Uterus (tissue), 4 donors: ENCODE results near the gene EDEM2. TPM values are rescaled to one million over a fixed set of nuclear protein-coding genes. Genes with fewer than 3 reads are reported as not detected.
A peak's percentile ranks its signal among the peaks of the same experiment; 100 is the strongest.
"Not testable (repeated sequence)": the region's sequence is repeated elsewhere in the genome, so short reads cannot be mapped to it uniquely, and the experiment has no call there.

Source experiments
- DNase-seq, 2 donors: peaks; one replicate each; pipeline ENCODE4 v3.0.0-alpha.2; 2019 to 2020
- H3K27ac ChIP-seq, 2 donors: fragments of 200-600 bp; sonication (generic); 1 replicate in 1 of 2; 2 replicates in 1 of 2; pipeline ENCODE4 v1.5.1; 2016 to 2018
- H3K27me3 ChIP-seq, 2 donors: fragments of 200-600 bp; sonication (generic); one replicate each; pipeline ENCODE4 v1.5.1; 2018 to 2019; ENCODE audit warnings: control low read depth in 1 of 2
- H3K36me3 ChIP-seq, 2 donors: fragments of 200-600 bp; sonication (generic); one replicate each; pipeline ENCODE4 v1.5.1; 2019; ENCODE audit warnings: control low read depth in 1 of 2
- H3K4me1 ChIP-seq, 2 donors: fragments of 200-600 bp; sonication (generic); one replicate each; pipeline ENCODE4 v1.5.1; 2018 to 2019; ENCODE audit warnings: control low read depth in 1 of 2
- H3K4me3 ChIP-seq, 2 donors: fragments of 200-600 bp; sonication (generic); 1 replicate in 1 of 2; 2 replicates in 1 of 2; pipeline ENCODE4 v1.5.1; 2018 to 2019; ENCODE audit warnings: mild to moderate bottlenecking in 1 of 2
- H3K9me3 ChIP-seq, 2 donors: fragments of 200-600 bp; sonication (generic); one replicate each; pipeline ENCODE4 v1.5.1; 2019; ENCODE audit warnings: control low read depth in 1 of 2
- POLR2A ChIP-seq, 2 donors: fragments of 450-650 bp; IDR thresholded peaks; one replicate each; pipeline ENCODE4 v1.6.1; 2016; ENCODE audit warnings: antibody characterized with exemption in 2 of 2, mild to moderate bottlenecking in 1 of 2, moderate library complexity in 1 of 2
- intact Hi-C: fragments of 100-400 bp; cut with DNase I; formaldehyde crosslinking; loops from one replicate; pipeline ENCODE4 v1.15.1; 2023; ENCODE audit warnings: low total_unique reads
- total RNA-seq, 4 donors: library from RNA; depleted of rRNA in 3 of 4; stranded (reverse); fragments of >200 nt in 3 of 4; gene quantifications; one replicate each; pipeline versions ENCODE4 v1.1.0 to v1.2.4, GENCODE V29; 2014 to 2023
- TF ChIP-seq, protein P1 (sequence below), 4 experiments: fragments of 200-600 bp in 2 of 4; fragments of 450-650 bp in 2 of 4; sonication (generic) in 2 of 4; IDR thresholded peaks; one replicate each; pipeline ENCODE4 v1.5.1; 2016 to 2019; ENCODE audit warnings: antibody characterized with exemption in 4 of 4, mild to moderate bottlenecking in 2 of 4, moderate library complexity in 1 of 4
- donor health status: DM: yes; HTN: yes; CAD: no.

EDEM2 gene, protein sequence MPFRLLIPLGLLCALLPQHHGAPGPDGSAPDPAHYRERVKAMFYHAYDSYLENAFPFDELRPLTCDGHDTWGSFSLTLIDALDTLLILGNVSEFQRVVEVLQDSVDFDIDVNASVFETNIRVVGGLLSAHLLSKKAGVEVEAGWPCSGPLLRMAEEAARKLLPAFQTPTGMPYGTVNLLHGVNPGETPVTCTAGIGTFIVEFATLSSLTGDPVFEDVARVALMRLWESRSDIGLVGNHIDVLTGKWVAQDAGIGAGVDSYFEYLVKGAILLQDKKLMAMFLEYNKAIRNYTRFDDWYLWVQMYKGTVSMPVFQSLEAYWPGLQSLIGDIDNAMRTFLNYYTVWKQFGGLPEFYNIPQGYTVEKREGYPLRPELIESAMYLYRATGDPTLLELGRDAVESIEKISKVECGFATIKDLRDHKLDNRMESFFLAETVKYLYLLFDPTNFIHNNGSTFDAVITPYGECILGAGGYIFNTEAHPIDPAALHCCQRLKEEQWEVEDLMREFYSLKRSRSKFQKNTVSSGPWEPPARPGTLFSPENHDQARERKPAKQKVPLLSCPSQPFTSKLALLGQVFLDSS
- 10 to 100 TPM in 3 of 4 donors, 1 to 10 TPM in 1; 2.6 to 18.5 (median 13.3) TPM for total RNA-seq

DNA sequence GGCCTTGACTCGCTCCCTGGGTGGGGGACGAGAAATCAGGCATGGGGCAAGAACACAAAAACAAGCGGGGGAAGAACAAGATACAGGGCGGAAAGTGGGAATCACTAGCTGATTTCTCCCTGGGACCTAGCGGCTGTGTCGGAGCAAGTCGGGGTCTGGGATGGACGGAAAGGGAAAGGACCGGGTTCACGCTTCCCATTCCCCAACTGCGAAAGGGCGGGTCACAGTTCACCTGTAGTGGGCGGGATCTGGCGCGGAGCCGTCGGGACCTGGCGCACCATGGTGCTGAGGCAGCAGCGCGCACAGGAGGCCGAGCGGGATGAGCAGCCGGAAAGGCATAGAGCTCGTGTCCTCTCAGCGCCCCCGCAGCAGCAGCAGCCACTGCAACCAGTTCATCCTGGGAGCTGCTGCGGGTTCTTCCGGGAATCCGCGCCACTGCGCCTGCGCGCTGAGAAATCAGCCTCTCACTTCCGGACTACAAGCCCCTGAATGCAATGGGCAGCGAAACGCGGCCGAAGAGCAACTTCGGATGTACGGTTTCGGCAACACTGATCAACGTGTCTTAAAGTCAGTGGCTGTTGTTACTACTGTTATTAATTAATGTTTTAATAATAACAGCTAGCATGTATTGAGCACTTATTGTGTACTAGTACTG, at the start of gene EDEM2:
EDEM2 (minus strand) TSS at position 417 of the 655 bp plus-strand sequence; CDS start at position 339, 78 bp downstream.
- Histone ChIP-seq H3K27me3 (no peaks in the 10 kb centered on the region), H3K4me3 (peak within 1 kb of the TSS; percentile 64 to 73), H3K27ac (peak within 1 kb of the TSS; percentile 80 to 81), H3K4me1 (peaks cover 6 to 9% of the 10 kb centered on the region in 2 donors), H3K9me3 (no peaks in the 10 kb centered on the region), H3K36me3 (no peaks in the 10 kb centered on the region)
- peak in 1 of 2 donors; percentile 45 for TF ChIP-seq POLR2A (IDR thresholded peaks at IDR 0.05)
- TF ChIP-seq, protein P1, sequence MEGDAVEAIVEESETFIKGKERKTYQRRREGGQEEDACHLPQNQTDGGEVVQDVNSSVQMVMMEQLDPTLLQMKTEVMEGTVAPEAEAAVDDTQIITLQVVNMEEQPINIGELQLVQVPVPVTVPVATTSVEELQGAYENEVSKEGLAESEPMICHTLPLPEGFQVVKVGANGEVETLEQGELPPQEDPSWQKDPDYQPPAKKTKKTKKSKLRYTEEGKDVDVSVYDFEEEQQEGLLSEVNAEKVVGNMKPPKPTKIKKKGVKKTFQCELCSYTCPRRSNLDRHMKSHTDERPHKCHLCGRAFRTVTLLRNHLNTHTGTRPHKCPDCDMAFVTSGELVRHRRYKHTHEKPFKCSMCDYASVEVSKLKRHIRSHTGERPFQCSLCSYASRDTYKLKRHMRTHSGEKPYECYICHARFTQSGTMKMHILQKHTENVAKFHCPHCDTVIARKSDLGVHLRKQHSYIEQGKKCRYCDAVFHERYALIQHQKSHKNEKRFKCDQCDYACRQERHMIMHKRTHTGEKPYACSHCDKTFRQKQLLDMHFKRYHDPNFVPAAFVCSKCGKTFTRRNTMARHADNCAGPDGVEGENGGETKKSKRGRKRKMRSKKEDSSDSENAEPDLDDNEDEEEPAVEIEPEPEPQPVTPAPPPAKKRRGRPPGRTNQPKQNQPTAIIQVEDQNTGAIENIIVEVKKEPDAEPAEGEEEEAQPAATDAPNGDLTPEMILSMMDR (IDR thresholded peaks at IDR 0.05), result peak in 2 of 4 experiments; percentile 9 to 37
- intact Hi-C loops, result loop anchor here (10.0 kb wide), 1 partner anchor 128 kb away; the partner anchor contains the start of gene MMP24OS
- peak; percentile 94 to 95 for DNase-seq

DNA sequence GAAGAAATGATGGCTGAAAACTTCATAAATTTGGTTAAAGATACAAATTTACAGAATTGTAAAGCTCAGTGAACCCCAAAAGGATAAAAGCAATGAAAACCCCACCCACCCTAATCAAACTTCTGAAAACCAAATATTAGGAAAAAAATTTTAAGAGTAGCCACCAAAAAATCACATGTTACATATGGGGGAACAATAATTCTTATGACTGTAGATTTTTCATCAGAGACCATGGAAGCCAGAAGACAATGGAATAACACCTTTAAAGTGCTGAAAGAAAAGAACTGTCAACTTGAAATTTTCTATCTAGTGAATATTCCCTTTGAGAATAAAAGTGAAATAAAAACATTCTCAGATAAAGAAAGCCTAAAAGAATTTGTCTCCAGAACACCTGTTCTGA, 49.2 kb upstream of the EDEM2 start:
- no peaks in the 10 kb centered on the region for H3K36me3 ChIP-seq
- no peak overlapping the region for H3K27ac ChIP-seq
- DNase-seq, result no peak
- no peak overlapping the region for H3K4me3 ChIP-seq
- no peaks in the 10 kb centered on the region for H3K27me3 ChIP-seq
- intact Hi-C loops, result no loop called here
- no peaks in the 10 kb centered on the region for H3K4me1 ChIP-seq
- peaks cover 0 to 7% of the 10 kb centered on the region in 2 donors for H3K9me3 ChIP-seq
- TF ChIP-seq, protein P1 (IDR thresholded peaks at IDR 0.05), result no peak
- TF ChIP-seq POLR2A (IDR thresholded peaks at IDR 0.05), result no peak

DNA sequence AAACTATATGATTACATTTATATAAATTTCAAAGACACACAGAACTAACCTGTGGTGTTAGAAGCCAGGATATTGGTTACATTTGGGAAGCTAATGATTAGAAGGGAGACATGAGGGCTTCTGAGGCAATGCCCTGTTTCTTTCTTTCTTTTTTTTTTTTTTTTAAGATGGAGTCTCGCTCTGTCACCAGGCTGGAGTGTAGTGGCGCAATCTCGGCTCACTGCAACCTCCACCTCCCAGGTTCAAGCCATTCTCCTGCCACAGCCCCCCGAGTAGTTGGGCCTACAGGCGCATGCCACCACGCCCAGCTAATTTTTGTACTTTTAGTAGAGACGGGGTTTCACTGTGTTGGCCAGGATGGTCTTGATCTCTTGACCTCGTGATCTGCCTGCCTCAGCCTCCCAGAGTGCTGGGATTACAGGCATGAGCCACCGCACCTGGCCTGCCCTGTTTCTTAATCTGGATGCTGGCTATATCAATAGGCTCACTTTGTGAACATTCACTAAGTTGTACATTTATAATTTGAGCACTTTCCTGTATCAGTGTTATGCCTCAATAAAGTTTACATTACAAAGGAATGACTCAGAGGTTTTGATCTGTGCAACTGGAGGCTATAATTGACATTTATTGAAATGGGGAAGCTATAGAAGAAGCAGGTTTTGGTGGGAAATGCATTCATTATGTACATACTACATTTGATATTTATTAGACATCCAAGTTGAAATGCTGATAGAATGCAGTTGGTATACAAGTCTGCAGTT, 46.1 kb upstream of the EDEM2 start:
- H3K27ac ChIP-seq, H3K4me3 ChIP-seq, DNase-seq, H3K9me3 ChIP-seq, intact Hi-C loops, H3K27me3 ChIP-seq, H3K36me3 ChIP-seq, H3K4me1 ChIP-seq: not testable (repeated sequence)

DNA sequence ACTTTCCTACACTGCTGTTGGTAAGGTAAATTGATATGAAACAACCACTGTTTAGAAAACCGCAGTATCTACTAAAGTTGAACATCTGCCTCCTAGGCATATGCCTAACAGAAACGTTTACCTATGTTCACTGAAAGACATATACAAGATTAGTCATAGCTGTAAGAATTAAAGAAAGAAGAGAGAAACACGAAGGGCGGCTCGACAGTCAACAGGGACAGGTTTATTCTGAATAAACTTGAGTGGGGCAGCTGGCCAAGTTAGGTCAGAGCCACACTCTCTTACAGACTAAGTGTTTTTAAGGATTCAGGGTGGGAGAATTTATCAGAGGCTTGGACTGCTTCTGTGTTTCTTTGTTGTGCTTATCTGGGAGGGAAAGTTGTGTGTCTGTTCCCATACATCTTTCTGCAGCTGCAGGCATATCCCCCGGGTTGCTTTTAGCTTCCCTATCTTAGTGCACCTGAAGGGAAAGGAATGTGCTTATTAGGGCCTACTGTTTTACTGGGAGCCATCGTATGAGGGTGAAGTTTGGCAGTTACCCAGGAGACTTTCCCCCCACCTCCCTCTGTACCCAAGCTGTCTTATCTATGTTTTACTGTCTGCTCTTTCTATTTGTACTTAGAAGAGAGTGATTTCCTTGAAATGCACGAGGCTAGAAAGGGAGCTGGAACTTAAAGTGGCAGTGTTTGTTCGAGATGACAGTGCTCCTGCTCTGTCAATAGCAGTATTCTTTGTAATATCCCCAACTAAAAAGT, 45.2 kb upstream of the EDEM2 start:
- no peaks in the 10 kb centered on the region for H3K36me3 ChIP-seq
- no peak overlapping the region for H3K4me3 ChIP-seq
- DNase-seq, result no peak
- no peak overlapping the region for H3K27ac ChIP-seq
- H3K4me1 ChIP-seq, result no peaks in the 10 kb centered on the region
- H3K9me3 ChIP-seq, result no peaks in the 10 kb centered on the region
- no peaks in the 10 kb centered on the region for H3K27me3 ChIP-seq
- intact Hi-C loops, result no loop called here
- TF ChIP-seq, protein P1 (IDR thresholded peaks at IDR 0.05), result no peak
- no peak for TF ChIP-seq POLR2A (IDR thresholded peaks at IDR 0.05)
